ENCODE data around the gene TMEM258.
A peak's percentile ranks its signal among the peaks of the same experiment; 100 is the strongest.

The TMEM258 gene

GRCh38 chr11:61826930-61827570, 34.7 kb upstream of the TMEM258 start:
- peak overlapping the region; percentile 90 for H3K4me3 ChIP-seq (ENCODE audit: low read depth, low read length)

GRCh38 chr11:61820174-61820573, 27.8 kb upstream of the TMEM258 start:
- H3K4me3 ChIP-seq (ENCODE audit: low read depth, low read length): no peak overlapping the region

- H3K4me3 ChIP-seq (ENCODE audit: low read depth, low read length): peak overlapping the region; percentile 91
Observed at GRCh38 chr11:61817471-61818202, 25.2 kb upstream of the TMEM258 start.

DNA sequence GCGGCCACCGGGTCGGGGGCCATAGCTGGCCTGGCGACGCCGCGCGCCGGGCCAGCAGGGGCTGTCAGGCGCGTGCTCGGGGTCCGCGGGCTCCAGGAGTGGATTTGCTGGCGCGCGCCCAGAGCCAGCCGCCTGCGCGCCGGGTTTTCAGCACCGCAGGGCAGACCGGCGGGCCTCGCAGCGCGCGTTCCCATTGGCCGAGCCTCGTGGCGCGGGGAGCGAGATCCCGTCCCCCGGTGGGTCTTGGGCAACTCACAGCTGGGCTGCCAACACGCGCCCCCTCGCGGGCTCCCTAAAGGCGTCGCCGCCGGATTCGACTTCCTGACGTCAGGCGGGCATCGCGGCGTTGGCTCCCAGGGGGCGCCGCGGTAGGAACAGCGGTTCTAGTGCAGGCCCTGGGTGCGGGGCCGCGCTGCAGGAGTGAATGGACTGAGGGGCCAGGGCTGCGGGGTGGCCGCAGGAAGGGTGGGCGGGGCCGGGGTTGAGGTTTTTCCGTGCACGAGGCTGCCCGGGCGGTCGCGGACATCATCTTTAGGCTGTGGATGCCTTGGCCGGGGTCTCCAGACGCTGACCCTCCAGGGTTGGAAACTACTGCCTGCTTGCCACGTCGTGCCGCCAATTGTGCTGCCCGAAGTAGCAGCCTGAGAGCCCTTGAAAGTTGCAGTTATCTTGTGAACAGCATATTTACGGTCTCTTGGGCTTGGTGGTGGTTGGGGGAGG, 24.5 kb upstream of the TMEM258 start, which contains the start of gene FADS1:
TSS of gene FADS1 (minus strand) at position 268 of the 720 bp plus-strand sequence. CDS start at position 194, 74 bp downstream.
- peak within 1 kb of the TSS; percentile 91 for H3K4me3 ChIP-seq (ENCODE audit: low read depth, low read length)

- peak overlapping the region; percentile 91 for H3K4me3 ChIP-seq (ENCODE audit: low read depth, low read length)
Observed at GRCh38 chr11:61815790-61816735, 23.7 kb upstream of the TMEM258 start.

DNA sequence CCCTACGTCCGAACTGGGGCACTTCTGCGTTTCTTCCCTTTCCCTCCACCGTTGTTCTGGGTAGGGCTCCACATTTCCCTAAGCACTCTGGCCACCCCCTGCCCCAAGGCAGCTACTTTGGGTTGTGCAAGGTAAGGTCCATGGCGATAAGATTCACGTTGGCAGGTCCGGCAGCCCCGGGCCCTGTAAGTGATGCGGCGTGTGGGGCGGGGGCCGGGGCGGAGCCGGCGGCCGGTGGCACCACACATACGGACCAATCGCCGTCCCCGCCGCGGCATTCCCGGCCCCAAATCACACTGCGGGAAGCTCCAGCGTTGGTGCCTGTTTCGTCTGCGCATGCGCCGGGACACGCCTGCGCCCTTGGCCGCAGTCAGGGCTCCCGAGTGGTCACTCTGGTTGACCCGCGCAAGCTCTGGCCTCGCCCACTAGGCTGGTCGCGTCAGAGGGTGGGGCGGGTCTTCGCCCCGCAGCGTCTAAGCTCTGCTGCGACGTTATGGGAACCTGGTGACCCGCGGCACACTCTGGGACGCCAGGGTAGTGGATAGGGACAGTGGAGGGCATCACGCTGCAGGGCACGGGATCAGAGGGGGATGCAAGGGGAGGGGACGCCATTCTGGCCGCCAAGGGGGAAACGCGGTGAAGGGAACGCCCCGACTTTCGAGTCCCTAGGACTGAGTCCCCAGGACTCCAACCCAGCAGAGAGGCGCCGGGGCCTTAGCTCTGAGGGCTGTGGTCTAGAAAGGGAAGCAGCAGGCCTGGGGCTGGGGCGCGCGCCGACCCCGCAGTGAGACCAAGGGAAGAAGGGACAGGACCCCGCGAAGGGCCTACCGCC, 22.8 kb upstream of the TMEM258 start:
- H3K4me3 ChIP-seq (ENCODE audit: low read depth, low read length): peak overlapping the region; percentile 91

DNA sequence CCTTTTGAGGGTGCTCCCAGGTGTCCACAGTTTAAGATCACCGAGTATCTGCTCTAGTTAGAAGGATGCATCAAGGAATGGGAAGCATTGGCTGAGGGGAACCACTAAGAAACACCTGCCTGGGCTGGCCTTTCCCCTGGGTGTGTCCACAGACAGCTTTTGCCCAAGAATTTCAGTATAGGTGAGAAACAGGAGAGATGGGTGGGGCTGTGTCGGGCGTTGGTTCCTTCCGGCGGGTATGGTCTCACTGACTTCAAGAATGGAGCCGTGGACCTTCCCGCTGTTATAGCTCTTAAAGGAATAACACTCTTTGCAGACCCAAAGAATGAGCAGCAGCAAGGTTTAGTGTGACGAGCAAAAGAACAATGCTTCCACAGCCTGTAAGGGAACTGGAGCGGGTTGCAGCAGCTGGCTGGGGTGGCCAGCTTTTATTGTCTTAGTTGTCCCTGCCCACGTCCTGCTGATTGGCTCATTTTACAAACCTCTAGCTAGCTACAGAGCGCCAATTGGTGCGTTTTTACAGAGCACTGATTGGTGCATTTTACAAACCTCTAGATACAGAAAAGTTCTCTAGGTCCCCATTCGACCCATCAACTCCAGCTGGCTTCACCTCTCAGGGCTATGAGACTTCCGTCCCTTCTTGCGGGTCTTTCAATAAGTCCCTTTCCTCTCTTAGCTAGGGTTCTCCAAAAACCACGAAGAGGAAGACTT, 22.0 kb upstream of the TMEM258 start:
- peak overlapping the region; percentile 10 for H3K4me3 ChIP-seq (ENCODE audit: low read depth, low read length)

DNA sequence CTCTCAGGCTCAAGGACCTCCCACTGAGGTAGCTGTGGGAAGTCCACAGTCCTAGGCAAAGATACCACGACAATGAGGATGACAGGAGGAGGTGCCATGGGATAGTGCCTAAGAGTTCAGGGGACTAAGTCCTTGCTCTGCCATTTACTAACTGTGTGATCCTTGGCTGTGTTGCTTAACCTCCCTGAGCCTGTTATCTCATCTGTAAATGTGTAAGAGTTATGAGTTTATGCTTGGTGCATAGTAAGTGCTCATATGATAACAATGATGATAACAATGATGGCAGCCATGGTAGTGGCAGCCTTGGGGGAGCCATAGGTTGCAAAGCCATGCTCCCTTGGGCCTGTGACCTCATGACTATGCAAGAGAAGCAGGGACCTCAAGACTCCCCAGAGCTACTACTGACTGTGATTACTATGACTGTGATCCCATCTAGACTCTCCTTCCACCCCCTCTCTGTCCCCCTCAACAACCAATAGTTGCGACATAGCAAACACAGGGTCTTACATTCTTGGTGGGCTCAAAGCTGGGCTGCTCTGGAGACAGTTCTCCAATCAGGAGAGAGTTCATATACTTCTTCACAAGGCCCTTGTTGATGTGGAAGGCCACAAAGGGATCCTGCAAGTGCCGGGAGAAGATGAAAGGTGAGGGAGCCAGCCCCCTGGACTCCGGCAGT, 20.5 kb upstream of the TMEM258 start:
- H3K4me3 ChIP-seq (ENCODE audit: low read depth, low read length): no peak overlapping the region

- no peak overlapping the region for H3K4me3 ChIP-seq (ENCODE audit: low read depth, low read length)
Observed at GRCh38 chr11:61811831-61812230, 19.4 kb upstream of the TMEM258 start.

DNA sequence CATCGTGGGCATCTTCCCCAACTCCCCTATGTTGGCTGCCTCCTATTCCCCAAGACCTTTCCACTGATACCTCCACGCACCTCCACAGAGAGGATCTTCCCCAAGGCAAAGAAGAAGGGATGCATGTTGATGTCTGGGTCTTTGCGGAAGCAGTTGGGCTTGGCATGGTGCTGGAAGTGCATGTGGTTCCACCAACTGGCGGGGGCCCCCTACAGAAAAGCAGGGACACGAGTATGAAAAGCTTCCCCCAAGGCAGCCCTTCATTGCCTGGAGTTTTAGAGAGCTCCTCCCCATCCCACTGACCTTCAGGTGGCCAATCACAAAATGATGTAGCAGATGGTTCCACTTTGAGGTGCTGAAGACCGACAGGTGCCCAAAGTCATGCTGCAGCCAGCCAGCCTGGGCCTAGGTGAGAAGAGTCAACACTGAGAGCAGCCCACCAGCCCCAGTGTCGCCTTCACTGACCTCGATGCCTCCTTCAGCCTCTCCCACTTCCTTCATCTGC, 18.3 kb upstream of the TMEM258 start:
- no peak overlapping the region for H3K4me3 ChIP-seq (ENCODE audit: low read depth, low read length)

DNA sequence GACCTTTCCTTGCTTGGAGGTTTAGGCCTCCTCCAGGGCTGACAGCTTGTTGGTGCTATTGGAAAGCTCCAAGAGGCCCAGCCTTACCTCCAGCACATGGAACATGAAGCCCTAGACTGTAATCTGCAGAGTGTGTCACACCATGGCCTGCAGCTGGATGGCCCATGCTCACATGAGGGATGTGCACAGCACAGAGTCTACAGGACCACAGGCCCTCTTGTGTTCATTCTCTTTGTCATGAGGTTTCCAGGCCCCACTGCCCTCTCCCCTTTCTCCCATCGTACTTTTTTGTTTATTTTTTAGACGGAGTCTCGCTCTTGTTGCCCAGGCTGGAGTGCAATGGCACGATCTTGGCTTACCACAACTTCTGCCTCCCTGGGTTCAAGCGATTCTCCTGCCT, 14.4 kb upstream of the TMEM258 start:
- no peak overlapping the region for H3K4me3 ChIP-seq (ENCODE audit: low read depth, low read length)

DNA sequence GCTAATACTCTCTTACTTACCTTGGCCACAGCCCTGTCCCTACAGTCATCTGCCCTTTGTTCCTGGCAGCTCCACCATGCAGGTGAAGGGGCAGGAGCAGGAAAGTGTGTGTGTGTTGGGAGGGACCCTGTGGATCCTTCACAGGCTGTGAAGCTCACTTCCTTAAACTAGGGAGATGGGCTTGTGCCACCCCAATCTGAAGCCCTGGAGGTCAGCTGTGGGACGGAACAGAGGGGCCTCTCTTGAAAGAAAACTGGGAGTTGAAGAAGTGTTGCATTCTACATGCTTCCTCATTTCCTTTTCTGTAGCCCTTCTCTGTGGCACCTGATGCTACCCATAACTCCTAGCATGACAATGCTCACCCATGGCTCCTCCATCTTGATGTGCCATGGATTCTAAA, 12.7 kb upstream of the TMEM258 start:
- H3K4me3 ChIP-seq (ENCODE audit: low read depth, low read length): peak overlapping the region; percentile 4

DNA sequence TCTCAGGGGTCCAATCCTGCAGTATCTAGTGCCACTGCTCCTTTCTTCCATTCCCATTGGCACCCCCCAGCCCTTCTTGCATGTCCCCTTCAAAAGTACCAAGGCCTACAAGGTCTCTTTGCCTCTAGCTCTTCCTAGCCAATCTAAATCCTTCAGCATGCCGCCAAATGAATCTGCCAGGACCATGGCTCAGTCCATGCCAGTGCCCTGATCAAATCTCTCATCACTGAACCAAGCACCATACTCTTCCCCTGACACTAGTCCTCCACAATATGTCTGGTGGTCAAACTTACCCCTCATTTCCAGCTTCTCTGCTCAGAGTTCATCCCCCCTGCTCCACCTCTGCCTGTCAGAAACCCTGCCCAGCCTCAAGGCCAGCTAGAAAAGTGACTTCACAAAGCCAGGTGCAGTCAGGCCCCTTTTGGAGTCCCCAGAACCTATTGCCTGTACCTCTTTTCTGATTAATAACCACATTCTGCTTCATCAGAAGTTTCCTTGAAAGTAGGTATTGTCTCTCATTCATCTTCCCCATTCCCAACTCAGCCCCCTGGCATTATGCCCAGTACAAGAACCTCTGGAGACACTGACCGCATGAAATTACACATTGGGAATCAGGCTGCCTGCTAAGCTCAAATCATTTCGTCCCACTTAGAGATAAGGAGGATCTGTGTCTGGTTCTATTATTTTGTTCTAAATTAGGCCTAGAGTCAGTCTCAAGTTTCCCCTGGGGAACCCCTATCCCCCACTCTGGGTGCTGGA, 11.7 kb upstream of the TMEM258 start:
- H3K4me3 ChIP-seq (ENCODE audit: low read depth, low read length): no peak overlapping the region

DNA sequence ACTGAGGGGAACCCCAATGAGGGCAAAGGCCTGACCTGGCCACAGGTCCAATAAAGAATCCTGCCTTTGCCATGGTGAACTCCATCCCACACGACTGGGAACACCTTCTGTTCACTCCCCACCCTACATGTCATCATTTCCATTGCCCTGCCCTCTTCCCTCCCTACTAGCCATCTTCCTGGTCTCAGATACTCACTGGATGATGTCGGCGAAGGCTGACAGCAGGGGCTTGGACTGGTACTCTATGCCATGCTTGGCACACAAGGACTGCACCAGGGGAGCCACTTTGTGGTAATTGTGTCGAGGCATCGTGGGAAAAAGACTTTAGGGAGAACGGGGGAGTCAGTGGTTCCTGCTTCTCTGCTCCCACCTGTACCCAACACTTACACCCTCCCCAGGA, 10.2 kb upstream of the TMEM258 start:
- no peak overlapping the region for H3K4me3 ChIP-seq (ENCODE audit: low read depth, low read length)

DNA sequence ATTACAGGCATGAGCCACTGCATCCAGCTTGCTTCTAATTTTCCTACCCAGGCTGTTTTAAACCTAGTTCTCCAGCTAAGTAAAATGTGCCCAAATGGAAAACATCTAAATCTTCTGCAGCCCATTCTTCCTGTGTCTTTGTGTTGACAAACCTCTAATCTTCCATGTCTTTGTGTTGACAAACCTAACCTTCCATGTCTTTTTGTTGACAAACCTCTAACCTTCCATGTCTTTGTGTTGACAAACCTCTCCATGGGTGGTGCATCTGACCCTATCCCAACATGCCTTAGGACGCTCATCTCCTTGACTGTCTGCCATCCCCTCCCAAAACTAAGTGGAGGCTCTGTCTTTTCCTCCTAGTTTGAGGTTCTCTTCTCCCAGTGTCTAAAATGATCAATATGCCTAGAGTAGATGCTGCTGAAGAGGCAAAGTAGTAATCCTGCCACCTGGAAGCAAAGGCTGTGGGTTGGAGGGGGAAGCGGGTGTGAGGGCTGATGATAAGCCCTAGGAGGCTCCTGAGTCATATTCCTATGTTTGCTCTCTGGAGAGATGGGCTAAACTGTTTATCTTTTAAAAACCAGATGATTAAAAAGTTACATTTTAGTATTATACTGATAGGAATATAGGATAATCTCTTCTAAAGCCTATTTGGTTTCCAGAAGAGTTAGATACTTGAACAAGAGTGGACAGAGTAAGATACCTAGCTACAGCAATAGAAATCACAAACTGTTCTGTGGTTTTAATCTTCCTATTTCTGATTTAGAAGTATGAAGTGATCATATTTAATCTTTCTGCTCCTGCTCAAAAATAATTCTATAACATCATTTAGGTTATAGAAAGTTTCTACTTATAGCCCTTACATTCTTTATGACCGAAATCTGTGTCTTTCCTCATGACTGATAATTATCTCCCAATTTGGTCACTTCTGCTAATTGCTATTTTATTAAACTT, 8.2 kb upstream of the TMEM258 start:
- no peak overlapping the region for H3K4me3 ChIP-seq (ENCODE audit: low read depth, low read length)

GRCh38 chr11:61799665-61800284, 7.4 kb upstream of the TMEM258 start:
- H3K4me3 ChIP-seq (ENCODE audit: low read depth, low read length): no peak overlapping the region
